Stimulated activated CD8-positive, alpha-beta memory T cell treated with anti-CD3 and anti-CD28 coated beads, Interleukin-12 subunit alpha, Interleukin-12 subunit beta, amount 100 ng/mL, for 4 hours (primary cell): Measurements from ENCODE around the gene GAB1.

Experiments used
- DNase-seq: peaks from one replicate; pipeline ENCODE4 v3.0.0-alpha.2; 2020; ENCODE audit warnings: low read depth

Gene GAB1

GRCh38 chr4:143489106-143489505 is 152.4 kb downstream of the GAB1 start:
- DNase-seq: no peak

- DNase-seq: no peak
Observed at GRCh38 chr4:143498021-143498420, 161.3 kb downstream of the GAB1 start.

- DNase-seq: no peak
Observed at GRCh38 chr4:143502231-143502630, 165.6 kb downstream of the GAB1 start.

DNA sequence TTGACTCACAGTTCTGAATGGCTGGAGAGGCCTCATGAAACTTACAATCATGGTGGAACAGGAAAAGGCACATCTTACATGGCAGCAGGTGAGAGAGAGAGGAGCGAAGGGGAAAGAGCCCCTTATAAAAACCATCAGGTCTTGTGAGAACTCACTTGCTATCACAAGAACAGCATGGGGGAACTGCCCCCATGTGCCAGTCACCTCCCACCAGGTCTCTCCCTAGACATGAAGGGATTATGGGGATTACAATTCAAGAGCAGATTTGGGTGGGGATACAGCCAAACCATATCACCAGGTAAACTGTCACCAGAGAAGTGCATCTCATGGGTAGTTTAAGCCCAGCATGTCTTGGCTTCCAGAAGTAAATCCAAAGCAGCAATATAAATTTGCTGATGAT is 169.4 kb downstream of the GAB1 start:
- no peak for DNase-seq

DNA sequence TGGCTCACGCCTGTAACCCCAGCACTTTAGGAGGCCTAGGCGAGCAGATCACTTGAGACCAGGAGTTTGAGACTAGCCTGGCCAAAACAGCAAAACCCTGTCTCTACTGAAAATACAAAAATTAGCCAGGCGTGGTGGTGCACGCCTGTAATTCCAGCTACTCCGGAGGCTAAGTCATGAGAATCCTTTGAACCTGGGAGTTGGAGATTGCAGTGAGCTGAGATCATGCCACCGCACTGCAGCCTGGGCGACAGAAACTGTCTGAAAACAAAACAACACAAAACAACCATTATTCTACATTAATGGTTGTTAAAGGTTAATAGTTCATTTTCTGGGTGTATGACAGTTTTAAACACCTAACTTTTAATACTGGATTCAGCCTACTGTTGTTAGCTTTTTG is 175.2 kb downstream of the GAB1 start:
- DNase-seq: no peak

- DNase-seq: no peak
Observed at GRCh38 chr4:143512978-143513313, 176.3 kb downstream of the GAB1 start.

DNA sequence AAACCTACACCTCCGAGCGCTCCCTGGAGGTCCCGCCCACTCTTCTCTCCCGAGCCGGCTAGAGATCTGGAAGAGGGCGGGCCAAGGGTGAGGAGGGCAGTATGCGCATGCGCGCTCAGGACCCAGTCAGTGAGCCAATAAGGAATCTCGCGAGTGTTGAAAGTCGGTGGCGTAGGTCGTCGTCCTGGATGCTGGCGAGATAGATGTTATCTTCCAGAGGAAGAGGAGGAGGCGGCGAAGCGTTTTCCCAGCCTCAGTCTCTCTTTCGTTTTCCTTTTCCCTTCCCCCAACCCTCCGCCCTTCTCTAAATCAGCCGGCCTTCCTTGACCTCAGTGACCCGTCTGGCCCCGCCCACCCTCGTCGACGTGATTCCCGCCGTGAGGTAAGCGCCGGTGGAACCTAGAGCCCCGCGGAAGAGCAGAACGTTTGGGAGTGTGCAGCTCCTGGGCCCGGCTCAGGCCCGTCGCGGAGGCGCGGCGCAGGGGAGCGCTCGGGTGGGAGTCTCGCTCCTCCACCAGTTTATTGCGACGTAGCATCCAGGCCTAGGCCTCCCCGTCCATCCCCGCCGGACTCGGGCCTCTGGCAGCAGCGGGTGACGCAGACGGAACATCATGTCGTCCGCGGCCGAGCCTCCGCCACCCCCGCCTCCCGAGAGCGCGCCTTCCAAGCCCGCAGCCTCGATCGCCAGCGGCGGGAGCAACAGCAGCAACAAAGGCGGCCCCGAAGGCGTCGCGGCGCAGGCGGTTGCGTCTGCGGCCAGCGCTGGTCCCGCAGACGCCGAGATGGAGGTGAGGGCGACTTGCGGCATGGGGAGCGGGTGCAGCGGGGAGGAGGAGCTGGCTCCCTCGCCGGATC is 176.9 kb downstream of the GAB1 start, which contains the start of gene SMARCA5:
Gene SMARCA5 (plus strand): TSS at position 389 of the 855 bp plus-strand sequence. CDS start 223 bp downstream, at position 612.
- DNase-seq: peak; percentile 90

DNA sequence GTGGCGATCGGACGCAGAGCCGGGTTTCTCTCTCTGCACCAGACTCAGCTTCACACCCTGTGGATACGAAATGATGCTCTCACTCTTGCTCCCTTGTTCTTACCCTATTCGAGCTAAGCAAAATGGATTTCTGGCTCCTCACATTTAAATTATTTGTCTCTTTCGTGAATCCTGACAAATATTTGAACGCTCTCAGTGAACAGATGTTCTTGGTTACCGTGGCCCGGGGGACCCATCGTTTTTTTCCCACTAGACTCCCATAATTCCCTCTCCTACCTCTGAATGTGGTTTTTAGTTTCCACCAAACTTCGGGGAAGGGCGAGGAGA is 177.5 kb downstream of the GAB1 start:
- no peak for DNase-seq

GRCh38 chr4:143514497-143514896 is 177.8 kb downstream of the GAB1 start:
- DNase-seq: no peak

DNA sequence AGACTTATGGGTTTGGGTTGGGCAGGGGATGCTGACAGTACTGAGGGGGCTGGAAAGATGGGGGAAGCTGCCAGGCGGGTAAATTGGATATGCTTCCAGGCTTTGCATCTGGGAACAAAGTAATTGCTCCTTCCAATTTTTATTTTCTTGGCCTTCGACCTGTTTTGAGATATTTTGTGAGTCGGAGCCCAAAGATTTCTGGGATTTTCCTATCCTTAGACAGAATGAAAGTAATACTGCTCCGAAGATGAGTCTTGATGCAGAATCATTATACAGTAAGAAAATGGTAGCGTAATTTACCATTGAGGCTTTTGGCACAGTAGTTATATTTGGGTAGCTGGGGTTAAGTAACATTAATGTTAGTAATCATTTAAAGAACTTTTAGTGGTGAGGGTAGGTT is 178.2 kb downstream of the GAB1 start:
- no peak for DNase-seq

DNA sequence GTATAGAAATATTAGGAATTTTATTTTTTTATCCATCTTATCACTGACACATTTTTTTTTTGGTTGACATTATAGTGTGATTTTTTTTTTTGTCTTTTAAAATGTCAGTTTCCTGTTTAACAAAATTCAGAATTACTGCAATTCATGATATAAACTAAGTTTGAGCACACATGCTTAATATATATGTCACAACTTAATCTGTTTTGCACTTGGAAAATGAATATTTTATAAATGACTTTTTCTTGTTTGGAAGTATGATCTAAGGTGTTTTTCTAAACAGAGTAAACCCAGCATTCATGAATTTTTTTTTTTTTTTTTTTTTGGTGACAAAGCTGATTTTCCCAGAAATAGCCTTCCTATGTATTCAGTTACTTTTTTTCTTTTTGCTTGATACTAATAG is 179.2 kb downstream of the GAB1 start:
- no peak for DNase-seq

DNA sequence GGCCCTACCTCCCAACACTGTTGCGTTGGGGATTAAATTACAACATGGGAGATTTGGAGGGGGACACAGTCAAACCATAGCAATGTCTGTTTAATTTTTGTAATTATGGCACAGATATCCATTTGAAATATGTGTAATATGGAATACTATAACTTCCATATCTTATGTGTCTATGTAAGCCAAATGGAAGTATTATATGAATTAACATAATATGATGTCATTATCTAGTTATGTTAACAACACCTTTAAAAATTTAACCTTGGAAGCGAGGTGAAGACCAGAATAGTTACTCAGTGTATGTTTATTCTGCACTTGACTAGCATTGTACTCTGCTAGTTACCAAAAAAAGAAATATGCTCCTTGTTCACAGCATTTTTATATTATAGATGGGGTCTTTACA is 181.1 kb downstream of the GAB1 start:
- no peak for DNase-seq
